Measurements from ENCODE around the gene MED9. TPM values are rescaled to one million over a fixed set of nuclear protein-coding genes. Genes with fewer than 3 reads are reported as not detected.

MED9 gene
- total and polyA plus RNA-seq, 2 of the 8 experiments (the other 6 are each of a cell fraction or from before 2014, with no cell fraction given) = 15.8 to 19.7 TPM

GRCh38 chr17:17494499-17494869 is 17.7 kb downstream of the MED9 start:
- Histone ChIP-seq H3K27ac (ENCODE audit: low read depth, low read length) (no peak overlapping the region), H3K27me3 (replicated peaks in 1 of 4; ENCODE audit: control insufficient read depth in 3 of 4, extremely low read depth in 1 of 4, insufficient read depth in 3 of 4, low read length in 3 of 4) (peaks cover 14 to 26% (median 22%) of the 10 kb centered on the region in 4 experiments; a peak in 6 of 7 replicates), H3K4ac (replicated peaks; ENCODE audit: insufficient read length, low read depth, low read length) (peak overlapping the region; percentile 24), H3K9me3 (ENCODE audit: insufficient read depth in 2 of 2, low read depth in 1 of 2, low read length in 1 of 2) (no peaks in the 10 kb centered on the region), H3K4me2 (ENCODE audit: insufficient read depth in 1 of 2, low read depth in 2 of 2, low read length in 2 of 2) (peak overlapping the region; percentile 89 to 99), H3K56ac (replicated peaks; ENCODE audit: insufficient read length, low read depth, low read length) (no peak overlapping the region), H2BK5ac (ENCODE audit: low read depth, low read length) (no peak overlapping the region), H3K79me1 (ENCODE audit: low read depth, low read length) (peaks cover 2% of the 10 kb centered on the region), H4K91ac (replicated peaks; ENCODE audit: insufficient read length, low read length) (no peak overlapping the region), H3K79me2 (ENCODE audit: control insufficient read depth in 1 of 2, insufficient read depth in 2 of 2, low read length in 2 of 2) (0 out of 4 replicates have a peak, but pooled peaks cover 0 to 2% of the 10 kb centered on the region in 2 experiments), H2BK120ac (replicated peaks; ENCODE audit: low read depth, low read length) (no peak overlapping the region), H4K8ac (ENCODE audit: extremely low read depth, insufficient read depth, low read length) (no peak overlapping the region), H4K5ac (ENCODE audit: insufficient read length, low read depth, low read length) (no peak overlapping the region), H2BK15ac (ENCODE audit: low read length) (no peak overlapping the region), H2BK20ac (ENCODE audit: low read length) (no peak overlapping the region), H3K14ac (ENCODE audit: insufficient read length) (no peak overlapping the region), H3K23ac (ENCODE audit: insufficient read length) (no peak overlapping the region), H3K4me3 (ENCODE audit: extremely low read depth in 1 of 4, insufficient read depth in 2 of 4, low read depth in 3 of 4, low read length in 4 of 4) (peak overlapping the region; percentile 16 to 70 (median 50)), H3K18ac (ENCODE audit: extremely low read depth, low read length) (no peak overlapping the region), H2BK12ac (ENCODE audit: low read depth, low read length) (no peak overlapping the region), H3K9ac (replicated peaks in 1 of 4; ENCODE audit: extremely low read depth in 1 of 4, low read depth in 3 of 4, low read length in 3 of 4) (no peak overlapping the region), H2AFZ (ENCODE audit: low read length) (no peak overlapping the region), H2AK5ac (ENCODE audit: low read depth, low read length) (no peak overlapping the region), H3K36me3 (ENCODE audit: control insufficient read depth in 2 of 4, insufficient read depth in 4 of 4, low read length in 3 of 4) (peaks cover 3 to 17% (median 8%) of the 10 kb centered on the region in 4 experiments; a peak in 7 of 8 replicates), H3K4me1 (replicated peaks in 1 of 4; ENCODE audit: control insufficient read depth in 3 of 4, insufficient read depth in 4 of 4, low read length in 3 of 4) (peaks cover 5 to 29% (median 22%) of the 10 kb centered on the region in 4 experiments), H4K20me1 (replicated peaks in 1 of 2; ENCODE audit: control insufficient read depth in 1 of 2, insufficient read depth in 2 of 2, low read length in 2 of 2) (peaks cover 18 to 20% of the 10 kb centered on the region in 2 experiments), H3K23me2 (ENCODE audit: low read depth, low read length) (peaks cover 23% of the 10 kb centered on the region; the same call in 1 of the 2 replicates)
- DNase-seq (ENCODE audit: low read depth in 1 of 2, low spot score in 2 of 2) = no peak
- ChIA-PET CTCF (ENCODE audit: partially characterized antibody) (interaction anchor here (0.8 to 5.7 kb wide), 3 partner anchors 73 to 148 kb away, joined by 4 to 81 read pairs (median 44); no protein-coding TSS in a partner anchor), POLR2A (ENCODE audit: partially characterized antibody) (interaction anchor here (1.1 to 4.7 kb wide), 6 partner anchors 73 to 342 kb away, joined by 3 to 25 read pairs (median 8); partner anchors contain the start of genes PEMT and SREBF1)
- WGBS, 2 experiments (ENCODE audit: extremely low coverage in 1 of 2, insufficient coverage in 1 of 2, insufficient read length in 1 of 2, insufficient replicate concordance in 2 of 2, low coverage in 1 of 2, low lambda C conversion rate in 2 of 2, missing lambda C conversion rate in 1 of 2) = 20% methylated on average over 14 of the region's 14 CpGs; no CpG with 5 or more reads in 1 of the 2 experiments
- no peak for FAIRE-seq
- no peak for TF ChIP-seq KDM4A (IDR thresholded peaks at IDR 0.05; ENCODE audit: low read depth, low read length, severe bottlenecking)
- no peak for TF ChIP-seq NANOG (IDR thresholded peaks at IDR 0.05; ENCODE audit: insufficient read depth, low read depth, low read length, poor library complexity, severe bottlenecking)
- no peak for TF ChIP-seq EGR1 (IDR thresholded peaks at IDR 0.05; ENCODE audit: borderline replicate concordance, low read depth, low read length)
- no peak for TF ChIP-seq CEBPB (IDR thresholded peaks at IDR 0.05; ENCODE audit: low read depth, low read length)
- TF ChIP-seq HDAC6 (IDR thresholded peaks at IDR 0.05; ENCODE audit: low read depth, low read length) = no peak
- TF ChIP-seq ATF2 (IDR thresholded peaks at IDR 0.05; ENCODE audit: low read length) = no peak
- TF ChIP-seq SP2 (IDR thresholded peaks at IDR 0.05; ENCODE audit: low read length) = no peak
- TF ChIP-seq RAD21 (IDR thresholded peaks at IDR 0.05 in 1 of 2, conservative IDR thresholded peaks at IDR 0.05 in 1 of 2; ENCODE audit: low read depth in 2 of 2, low read length in 2 of 2) = no peak
